Activated T-cell treated with anti-CD3 and anti-CD28 coated beads for 48 hours (primary cell): ENCODE measurements around the gene CEP20.
"Not testable (repeated sequence)": the region's sequence is repeated elsewhere in the genome, so short reads cannot be mapped to it uniquely, and the experiment has no call there.

ENCODE experiments used
- DNase-seq: peaks from one replicate; pipeline ENCODE4 v3.0.0-alpha.2; 2020; ENCODE audit warnings: low read depth

Gene CEP20

DNA sequence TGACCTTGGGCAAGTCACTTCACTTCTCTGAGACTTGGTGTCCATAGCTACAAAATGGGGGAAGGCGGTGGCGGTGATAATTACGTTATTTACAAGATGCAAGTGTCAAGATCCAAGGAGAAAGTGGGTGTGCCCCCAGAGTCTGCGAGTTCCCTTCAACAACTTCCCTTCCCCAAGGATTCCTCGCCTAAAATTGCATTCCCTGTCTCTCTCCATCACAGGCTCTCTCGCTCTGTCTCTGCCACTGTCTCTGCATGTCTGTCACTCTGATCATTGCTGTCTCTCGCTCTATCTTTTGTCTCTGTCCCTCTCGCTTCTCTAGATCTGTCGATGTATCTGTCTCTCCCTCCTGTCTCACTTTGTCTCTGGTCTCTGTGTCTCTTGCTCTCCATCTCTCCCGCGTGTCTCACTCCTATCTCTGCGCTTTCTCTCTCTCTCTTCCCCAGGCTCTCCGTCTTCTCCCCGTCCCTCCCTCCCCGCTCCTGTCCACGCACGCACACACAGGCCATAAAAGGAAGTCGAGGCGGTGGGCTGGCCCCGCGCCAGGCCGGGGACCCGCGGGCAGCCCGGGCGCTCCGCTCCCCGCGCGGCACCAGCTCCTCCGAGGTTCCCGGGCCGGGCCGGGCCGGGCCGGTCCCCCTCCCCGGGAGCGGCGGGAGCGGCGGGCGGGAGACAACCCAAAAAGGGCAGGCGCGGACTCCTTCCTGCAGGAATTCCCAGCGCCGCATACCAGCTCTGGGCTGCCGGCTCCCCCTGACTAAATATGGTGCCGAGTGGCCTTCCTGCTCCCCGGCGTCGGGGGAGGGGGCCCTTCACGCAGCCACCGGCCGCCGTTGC is 30.5 kb downstream of the CEP20 start:
- no peak for DNase-seq

DNA sequence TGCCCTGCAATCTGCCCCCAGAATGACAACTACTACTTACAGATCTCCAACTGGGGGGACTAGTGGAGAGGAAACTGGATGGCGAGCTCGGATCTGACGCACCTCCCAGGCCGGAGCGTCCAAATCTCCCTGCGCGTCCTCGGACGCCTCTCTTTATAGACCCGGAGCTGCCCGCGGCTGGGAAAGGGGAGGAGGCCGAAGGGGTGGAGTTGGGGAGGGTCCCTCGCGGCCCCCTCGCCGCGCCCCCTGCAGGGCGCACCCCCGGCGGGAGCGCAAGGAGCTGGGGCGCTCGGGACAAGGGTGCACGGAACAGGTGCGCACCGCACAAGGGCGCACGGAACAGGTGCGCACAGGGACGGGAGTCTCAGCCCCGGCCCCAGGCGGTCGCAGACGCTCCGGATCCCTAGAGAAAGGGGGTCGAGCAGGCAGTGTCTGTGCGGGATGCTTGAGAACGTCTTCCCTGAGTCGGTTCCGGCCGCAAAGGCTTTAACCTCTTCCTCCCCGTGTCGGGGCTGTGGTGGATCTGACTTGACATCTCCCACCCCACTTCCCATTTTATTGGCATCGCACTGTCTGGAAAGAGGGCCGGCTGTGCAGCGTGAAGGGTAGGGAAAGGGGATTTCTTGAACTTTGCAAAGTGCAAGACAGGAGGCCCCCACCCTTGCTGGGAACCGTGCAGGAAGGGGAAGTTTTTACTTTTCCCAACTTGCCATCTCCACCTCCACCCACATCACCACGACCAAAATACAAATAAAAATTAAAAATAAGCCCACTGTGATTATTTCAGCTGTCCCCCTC is 31.3 kb downstream of the CEP20 start, which contains the start of gene MYH11:
Gene MYH11 (minus strand): TSS at position 128 of the 798 bp plus-strand sequence. CDS start 18,776 bp downstream, outside the sequence.
- DNase-seq: no peak

DNA sequence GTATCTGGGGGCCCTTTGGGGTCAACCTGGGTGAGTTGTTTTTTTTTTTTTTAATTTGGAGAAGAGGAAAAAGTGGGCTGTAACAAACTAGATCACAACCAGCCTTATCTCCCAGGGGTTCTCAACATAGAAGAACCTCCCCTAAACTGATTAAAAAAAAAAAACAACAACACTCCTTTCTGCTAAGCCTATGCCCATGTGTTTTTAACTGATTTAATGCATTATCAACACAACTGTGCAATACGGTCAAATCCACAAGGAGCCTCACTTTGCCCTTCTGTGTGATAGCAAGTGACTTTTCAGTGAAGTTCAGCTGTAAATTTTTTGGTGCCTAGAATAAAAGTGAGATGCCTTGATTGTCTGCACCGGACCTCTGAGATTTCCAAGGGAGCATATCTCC is 32.2 kb downstream of the CEP20 start:
- DNase-seq: no peak

DNA sequence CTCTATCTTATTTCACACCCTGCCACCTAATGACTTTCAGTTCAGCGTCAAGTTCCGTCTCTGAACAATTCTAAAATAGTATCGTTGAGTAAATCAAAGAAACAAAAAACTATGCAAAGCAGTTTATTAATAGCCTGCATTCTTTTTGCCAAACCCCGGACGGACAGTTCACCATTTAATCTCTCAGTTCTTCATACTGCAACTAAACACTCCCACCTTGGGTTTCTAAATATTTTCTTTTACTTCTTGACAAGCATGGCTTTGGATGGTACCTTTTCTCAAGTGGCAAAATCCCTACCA is 32.7 kb downstream of the CEP20 start:
- DNase-seq: no peak

DNA sequence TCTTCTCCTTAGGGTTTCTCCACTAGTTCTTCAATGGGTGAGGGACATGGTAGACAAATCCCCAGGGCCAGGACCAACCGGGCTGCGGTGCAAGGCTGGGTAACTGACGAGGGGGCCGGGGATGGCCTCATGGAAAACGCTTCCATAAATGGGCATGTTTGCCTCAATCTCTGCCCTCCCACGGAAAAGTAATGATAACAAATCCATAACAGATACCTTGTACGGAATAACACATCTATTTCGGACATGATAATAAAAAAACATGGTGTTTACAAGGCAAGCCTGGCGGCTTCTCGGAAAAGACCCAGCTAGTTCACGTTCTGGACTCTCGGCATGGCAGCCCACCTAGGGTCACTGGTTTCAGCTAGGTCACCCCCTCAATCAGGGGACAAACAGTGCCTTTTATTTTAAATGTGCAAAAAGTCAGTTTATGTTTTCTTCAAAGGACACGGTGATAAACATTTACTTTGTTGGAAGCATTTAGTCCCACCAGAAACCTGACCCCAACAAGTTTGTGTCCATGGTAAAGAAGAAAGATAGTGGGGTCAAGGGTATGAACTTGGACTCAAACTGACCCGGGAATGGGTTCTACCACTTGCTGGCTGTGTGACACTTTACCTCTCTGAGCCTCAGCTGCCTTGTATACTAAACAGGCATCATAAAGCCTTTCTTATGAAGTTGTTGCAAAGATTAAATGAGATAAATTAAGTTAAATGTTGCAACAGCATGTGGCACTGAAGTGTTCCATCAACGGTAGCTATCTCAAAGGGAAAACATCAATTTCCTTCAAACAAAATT is 33.3 kb downstream of the CEP20 start:
- no peak for DNase-seq

DNA sequence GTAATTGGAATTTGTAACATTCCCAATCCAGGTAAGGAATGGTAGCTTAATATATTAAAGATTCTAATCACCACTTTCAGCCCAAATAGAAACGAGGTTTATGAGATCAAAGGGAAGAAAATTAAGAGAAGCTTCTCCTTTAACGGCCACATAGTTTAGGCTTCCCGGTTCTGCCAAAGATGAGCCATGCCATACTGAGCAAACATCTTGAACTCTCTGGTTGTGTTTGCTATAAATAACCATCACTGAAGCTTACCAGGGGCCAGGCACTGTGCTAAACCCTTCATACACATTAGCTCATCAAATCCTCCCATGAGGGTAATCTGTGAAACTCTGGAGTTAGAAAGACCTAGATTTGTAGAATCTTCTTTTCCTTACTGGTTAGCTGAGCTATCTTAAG is 34.3 kb downstream of the CEP20 start:
- no peak for DNase-seq

DNA sequence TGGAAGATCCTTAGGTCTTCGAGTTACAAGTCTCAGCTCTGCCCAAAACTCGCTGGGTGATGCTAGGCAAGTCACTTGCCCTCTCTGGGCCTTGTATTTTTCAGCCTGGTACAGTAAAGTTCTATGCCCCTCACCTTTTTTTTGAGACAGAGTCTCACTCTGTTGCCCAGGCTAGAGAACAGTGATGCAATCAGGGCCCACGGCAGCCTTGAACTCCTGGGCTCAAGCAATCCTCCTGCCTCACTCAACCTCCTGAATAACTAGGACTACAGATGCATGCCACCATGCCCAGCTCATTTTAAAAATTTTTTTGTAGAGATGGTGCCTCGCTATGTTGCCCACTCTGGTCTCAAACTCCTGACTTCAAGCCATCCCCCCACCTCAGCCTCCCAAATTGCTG is 35.4 kb downstream of the CEP20 start:
- DNase-seq: no peak

DNA sequence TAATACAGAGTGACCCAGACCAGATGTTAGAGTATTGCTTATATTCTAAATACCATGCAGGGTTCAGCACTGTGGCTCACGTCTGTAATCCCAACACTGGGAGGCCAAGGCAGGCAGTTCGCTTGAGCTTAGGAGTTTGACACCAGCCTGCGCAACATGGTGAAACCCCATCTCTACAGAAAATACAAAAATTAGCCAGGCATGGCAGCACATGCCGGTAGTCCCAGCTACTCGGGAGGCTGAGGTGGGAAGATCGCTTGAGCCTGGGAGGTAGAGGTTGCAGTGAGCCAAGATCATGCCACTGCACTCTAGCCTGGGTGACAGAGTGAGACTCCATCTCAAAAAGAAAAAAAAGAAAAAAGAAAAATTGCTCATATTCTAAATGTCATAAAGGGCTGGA is 37.8 kb downstream of the CEP20 start:
- DNase-seq: not testable (repeated sequence)

DNA sequence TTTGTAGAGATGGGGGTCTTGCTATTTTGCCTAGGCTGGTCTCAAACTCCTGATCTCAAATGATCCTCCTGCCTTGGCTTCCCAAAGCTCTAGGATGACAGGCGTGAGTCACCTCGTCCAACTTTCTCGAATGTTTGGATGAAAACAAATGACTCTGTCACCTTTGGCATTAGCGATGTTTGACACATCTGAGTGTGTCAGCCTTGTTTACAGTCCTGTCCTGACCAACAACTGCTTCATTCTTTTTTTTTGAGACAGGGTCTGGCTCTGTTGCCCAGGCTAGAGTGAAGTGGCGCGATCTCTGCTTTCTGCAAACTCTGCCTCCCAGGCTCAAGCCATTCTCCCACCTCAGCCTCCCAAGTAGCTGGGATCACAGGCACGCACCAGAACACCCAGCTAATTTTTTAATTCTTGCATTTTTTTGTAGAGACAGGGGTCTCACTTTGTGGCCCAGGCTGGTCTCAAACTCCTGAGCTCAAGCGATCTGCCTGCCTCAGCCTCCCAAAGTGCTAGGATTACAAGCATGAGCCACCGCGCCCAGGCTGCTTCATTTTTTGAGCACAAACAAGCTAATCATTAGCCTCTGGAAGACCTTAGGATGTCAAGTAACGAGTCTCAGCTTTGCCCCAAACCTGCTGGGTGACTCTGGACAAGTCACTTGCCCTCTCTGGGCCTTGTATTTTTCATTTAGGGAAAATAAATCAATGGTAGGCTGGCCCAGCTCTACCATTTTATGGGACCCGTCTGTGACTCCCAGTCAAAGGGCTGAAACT is 39.0 kb downstream of the CEP20 start:
- no peak for DNase-seq

DNA sequence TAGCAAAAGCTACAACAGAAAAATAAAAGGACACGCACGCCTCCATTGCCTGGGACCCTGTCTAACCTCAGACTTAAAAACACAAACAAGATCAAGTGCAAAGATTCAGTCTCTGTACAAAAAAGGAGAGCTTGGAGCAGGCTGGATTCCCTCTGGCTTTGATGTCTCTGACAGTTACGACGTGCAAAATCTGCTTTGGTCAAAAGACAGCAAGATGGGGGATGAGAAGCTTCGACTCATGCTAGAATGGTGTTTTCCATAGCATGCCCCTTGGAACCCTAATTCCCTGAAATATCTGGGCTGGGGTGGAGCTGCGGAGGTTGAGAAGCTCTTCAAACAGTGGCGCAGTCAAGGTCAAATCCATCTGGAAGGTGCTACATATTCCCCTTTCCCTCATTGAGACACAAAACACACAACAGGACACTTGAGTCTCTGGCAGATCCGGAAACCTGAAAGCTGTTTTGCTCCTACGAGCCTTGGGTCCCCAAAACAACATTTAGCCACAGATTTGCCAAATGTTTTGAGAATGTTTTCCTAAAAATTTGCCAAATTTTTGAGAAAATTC is 40.7 kb downstream of the CEP20 start:
- DNase-seq: no peak

DNA sequence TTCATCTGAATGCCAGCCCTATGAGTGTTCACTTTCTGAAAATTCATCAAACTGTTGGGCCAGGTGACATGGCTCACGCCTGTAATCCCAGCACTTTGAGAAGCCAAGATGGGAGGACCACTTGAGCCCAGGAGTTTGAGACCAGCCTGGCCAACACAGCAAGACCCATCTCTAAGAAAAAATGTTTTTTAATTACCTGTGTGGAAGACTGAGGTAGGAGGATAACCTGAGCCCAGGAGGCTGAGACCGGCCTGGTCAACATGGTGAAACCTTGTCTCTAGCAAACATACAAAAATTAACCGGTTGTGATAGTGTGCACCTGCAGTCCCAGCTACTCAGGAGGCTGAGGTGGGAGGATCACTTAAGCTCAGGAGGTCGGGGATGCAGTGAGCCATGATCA is 41.9 kb downstream of the CEP20 start:
- no peak for DNase-seq

DNA sequence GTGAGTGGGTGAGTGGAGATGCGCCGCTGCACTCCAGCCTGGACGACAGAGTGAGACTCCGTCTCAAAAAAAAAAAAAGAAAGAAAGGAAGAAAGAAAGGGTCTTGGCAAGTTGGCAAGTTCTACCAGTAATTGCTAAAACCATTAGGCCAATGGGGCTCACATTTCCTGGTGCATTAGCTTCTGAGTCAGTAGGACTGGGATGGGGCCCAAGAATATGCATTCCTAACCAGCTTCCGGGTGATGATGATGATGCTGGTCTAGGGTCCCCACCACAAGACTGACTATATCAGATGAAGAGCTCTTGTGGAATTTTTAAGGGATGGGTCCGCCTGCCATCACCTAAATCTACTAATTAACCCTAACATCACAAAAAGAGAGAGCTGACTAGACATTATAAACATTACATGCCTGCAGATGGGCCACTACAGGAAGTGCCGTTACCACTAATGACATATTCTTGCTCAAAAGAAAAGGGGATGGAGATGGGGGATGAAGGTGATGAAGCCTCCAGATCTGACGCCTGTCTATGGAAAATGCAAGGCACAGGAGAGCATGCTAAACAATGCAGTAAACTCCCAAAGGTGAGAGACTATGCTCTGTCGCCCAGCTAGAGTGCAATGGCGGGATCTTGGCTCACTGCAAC is 44.6 kb downstream of the CEP20 start:
- no peak for DNase-seq

DNA sequence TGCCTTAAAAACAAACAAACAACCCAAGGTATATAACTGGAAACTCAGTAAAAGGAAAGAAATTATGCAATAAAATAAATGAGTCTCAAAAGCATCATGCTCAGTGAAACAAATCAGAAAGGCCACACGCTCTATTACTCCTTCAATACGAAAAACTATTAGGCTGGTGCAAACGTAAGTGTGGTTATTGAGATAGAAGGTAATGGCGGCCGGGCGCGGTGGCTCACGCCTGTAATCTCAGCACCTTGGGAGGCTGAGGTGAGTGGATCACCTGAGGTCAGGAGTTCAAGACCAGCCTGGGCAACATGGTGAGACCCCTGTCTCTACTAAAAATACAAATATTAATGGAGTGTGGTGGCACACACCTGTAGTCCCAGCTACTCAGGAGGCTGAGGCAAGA is 49.2 kb downstream of the CEP20 start:
- not testable (repeated sequence) for DNase-seq

DNA sequence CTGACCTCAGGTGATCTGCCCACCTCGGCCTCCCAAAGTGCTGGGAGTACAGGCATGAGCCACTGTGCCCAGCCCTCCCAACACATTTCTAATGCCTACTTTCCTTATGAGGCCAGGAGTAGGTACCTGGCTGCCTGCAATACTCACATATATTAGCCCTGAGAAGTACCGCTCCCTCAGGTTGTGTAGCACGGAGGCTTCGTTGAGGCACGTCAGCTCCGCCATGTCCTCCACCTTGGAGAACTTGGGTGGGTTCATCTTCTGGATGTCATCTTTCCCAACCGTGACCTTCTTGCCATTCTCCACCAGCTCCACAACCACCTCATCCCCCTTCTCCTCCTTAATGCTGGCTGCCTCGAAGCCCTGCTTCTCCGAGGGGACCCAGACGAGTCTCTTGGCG is 50.6 kb downstream of the CEP20 start:
- no peak for DNase-seq

DNA sequence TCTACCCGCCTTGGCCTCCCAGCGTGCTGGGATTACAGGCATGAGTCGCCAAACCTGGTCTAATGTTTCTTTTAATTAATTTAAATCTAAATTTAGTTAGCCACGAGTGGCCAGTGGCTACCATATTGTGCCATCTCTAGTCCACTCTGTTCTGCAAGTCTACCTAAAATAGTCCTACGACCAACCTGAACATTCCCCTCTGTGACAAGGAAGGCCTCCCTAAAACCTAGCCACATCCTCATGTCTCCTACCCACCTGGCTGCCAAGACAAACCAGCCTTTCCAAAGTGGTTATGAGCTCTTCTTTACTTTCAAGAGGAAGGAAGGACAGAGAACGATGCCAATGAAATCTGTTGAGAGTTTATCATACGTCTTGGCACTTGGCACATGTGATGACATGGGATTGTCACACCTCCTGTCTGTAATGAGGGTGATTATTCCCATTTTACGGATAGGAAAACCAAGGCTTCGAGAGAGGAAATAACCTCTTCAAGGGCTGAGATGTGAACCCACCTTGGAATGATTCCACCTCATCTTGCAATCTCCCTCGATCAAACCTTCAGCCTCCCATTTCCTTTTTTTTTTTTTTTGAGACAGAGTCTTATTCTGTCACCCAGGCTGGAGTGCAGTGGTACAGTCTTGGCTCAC is 51.3 kb downstream of the CEP20 start:
- no peak for DNase-seq

DNA sequence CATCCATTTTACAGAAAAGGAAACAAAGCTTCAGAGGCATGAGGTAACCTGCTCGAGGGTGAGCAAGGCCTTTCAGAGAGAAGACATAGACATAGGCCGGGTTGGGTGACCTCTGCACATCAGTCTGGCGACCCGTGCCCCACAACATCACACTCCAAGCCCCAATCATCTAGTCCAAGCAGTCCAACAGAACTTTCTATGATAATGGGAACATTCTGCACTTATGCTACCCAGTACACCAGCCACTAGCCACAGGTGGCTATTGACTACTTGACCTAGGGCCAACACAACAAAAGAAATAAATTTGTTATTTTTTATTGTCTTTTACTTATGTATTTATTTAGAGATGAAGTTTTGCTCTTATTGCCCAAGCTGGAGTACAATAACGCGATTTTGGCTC is 52.3 kb downstream of the CEP20 start:
- no peak for DNase-seq

DNA sequence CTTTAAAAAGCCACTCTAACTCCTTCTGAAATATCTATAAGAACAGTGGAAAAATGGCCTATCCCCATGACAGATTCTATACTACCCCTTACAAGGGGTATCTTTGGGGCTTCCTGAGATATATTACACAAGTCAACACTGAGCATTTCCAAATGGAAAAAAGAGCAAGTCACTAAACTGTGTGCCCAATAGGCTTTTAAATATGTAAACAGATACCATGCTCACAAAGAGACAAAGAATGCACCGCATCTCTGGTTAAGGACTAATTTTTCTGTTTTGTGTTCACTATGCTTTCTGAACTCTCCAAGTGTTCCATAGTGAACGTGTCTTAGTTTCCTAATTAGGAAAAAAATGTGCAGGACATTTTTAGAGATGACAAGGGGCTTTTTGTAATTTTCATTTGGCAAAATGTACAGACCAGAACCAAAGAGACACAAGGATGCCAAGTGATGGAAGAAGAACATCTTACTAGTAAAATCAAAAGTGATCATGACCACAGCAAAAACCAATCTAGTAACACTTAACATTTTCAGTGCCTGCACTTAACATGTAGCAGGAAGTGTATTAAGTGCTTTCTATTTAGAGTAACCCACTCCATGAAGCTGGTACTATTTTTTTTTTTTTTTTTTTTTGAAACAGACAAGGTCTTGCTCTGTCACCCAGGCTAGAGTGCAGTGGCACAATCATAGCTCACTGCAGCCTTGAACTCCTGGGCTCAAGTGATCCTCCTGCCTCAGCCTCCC is 53.1 kb downstream of the CEP20 start:
- no peak for DNase-seq

DNA sequence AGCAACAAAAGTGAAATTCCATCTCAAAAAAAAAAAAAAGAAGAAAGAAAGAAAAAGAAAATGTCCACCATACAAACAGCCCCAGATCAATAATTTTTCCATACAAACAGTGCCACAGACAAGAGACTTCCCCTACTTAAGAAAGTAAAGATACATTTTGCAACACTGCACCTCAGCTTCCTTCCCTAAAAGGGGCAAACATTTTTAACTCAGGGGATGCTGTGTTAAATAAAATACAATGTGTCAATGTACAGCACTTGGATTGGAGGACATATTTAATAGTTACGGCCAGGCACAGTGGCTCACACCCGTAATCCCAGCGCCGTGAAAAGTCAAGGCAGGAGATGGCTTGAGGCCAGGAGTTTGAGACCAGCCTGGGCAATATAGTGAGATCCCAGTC is 53.9 kb downstream of the CEP20 start:
- no peak for DNase-seq

DNA sequence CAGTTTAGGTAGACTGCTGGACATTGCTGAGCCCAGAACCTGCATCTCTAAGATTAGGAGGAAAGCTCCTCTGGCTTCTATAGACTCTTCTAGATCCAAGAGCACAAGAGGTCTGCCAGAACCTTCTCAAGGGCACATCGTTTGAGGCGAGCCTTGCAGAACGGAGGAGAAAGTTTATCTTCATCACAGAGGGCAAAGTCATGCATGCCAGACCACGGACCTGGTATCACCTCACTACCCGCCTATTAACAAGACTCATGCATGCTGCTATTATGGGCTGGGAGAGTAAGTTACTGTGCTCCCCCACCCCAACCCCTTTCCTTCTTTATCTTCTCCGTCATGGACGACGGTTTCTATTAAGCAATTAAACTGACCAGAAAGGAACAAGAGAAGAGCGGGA is 54.9 kb downstream of the CEP20 start:
- DNase-seq: no peak

DNA sequence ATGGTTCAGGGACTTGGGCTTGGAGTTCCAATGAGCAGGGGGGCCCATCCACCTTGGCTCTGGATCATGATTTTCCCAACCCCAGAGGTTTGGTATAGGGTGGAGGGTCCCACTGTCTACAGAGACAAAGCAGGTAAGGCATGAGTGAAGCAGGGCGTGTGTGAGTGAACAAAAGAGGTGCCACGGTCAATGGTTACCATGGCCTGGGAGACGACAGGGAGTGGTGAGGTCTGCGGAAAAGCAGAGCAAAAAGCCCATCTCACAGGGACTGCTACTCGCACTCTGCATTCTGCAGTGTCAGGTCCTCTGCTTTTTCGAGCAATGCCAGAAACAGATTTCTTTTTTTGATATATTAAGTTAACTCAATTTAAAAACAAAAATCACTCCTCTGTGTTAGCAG is 56.2 kb downstream of the CEP20 start:
- no peak for DNase-seq
